ENCODE data around the gene HRG. TPM values are rescaled to one million over a fixed set of nuclear protein-coding genes. Genes with fewer than 3 reads are reported as not detected.
"Not testable (repeated sequence)": the region's sequence is repeated elsewhere in the genome, so short reads cannot be mapped to it uniquely, and the experiment has no call there.

Gene HRG
- total RNA-seq, 1 donor from 2014 or later = not detected

GRCh38 chr3:186687120-186687651, 21.4 kb downstream of the HRG start:
- no peak overlapping the region for H3K27ac Mint-ChIP-seq
- CTCF ChIA-PET = no interaction called here

GRCh38 chr3:186690304-186690703, 24.5 kb downstream of the HRG start:
- H3K4me1 Mint-ChIP-seq; CTCF ChIA-PET; H3K36me3 Mint-ChIP-seq (ENCODE audit: low read depth); POLR2A ChIA-PET; H3K9me3 Mint-ChIP-seq; DNase-seq; H3K4me3 Mint-ChIP-seq; H3K27ac Mint-ChIP-seq; intact Hi-C loops (cut with micrococcal nuclease); ATAC-seq (ENCODE audit: low read depth): not testable (repeated sequence)
- peaks cover 27% of the 10 kb centered on the region for H3K27me3 Mint-ChIP-seq

More at GRCh38 chr3:186687120-186687651, 21.4 kb downstream of the HRG start:
- intact Hi-C loops (cut with micrococcal nuclease) = no loop called here
- DNase-seq (no peak), ATAC-seq (ENCODE audit: low read depth) (no peak)
- H3K4me1 Mint-ChIP-seq = no peaks in the 10 kb centered on the region
- peaks cover 41% of the 10 kb centered on the region for H3K27me3 Mint-ChIP-seq
- peaks cover 10% of the 10 kb centered on the region for H3K9me3 Mint-ChIP-seq
- no peak overlapping the region for H3K4me3 Mint-ChIP-seq
- TF ChIP-seq CTCF (IDR thresholded peaks at IDR 0.05) = no peak
- H3K36me3 Mint-ChIP-seq (ENCODE audit: low read depth) = no peaks in the 10 kb centered on the region
- POLR2A ChIA-PET = no interaction called here

- H3K27ac Mint-ChIP-seq = no peak overlapping the region
- TF ChIP-seq CTCF (IDR thresholded peaks at IDR 0.05) = no peak
- CTCF ChIA-PET = no interaction called here
These were observed 25.9 kb downstream of the HRG start for GRCh38 chr3:186691676-186692075.

GRCh38 chr3:186693843-186694242, 28.0 kb downstream of the HRG start:
- no peak for DNase-seq
- no peak for TF ChIP-seq CTCF (IDR thresholded peaks at IDR 0.05)
- Mint-ChIP-seq H3K4me3 (no peak overlapping the region), H3K36me3 (ENCODE audit: low read depth) (no peaks in the 10 kb centered on the region), H3K9me3 (no peaks in the 10 kb centered on the region), H3K27ac (no peak overlapping the region), H3K4me1 (no peaks in the 10 kb centered on the region), H3K27me3 (peaks cover 12% of the 10 kb centered on the region)
- intact Hi-C loops (cut with micrococcal nuclease) = no loop called here
- ChIA-PET POLR2A (no interaction called here), CTCF (no interaction called here)
- ATAC-seq (ENCODE audit: low read depth) = no peak

More at GRCh38 chr3:186691676-186692075, 25.9 kb downstream of the HRG start:
- Mint-ChIP-seq H3K9me3 (no peaks in the 10 kb centered on the region), H3K36me3 (ENCODE audit: low read depth) (no peaks in the 10 kb centered on the region), H3K27me3 (peaks cover 19% of the 10 kb centered on the region), H3K4me1 (no peaks in the 10 kb centered on the region), H3K4me3 (no peak overlapping the region)
- DNase-seq = no peak
- ATAC-seq (ENCODE audit: low read depth) = no peak
- POLR2A ChIA-PET = no interaction called here
- intact Hi-C loops (cut with micrococcal nuclease) = no loop called here

GRCh38 chr3:186694288-186695032, 28.6 kb downstream of the HRG start:
- H3K36me3 Mint-ChIP-seq (ENCODE audit: low read depth) = no peaks in the 10 kb centered on the region

More at GRCh38 chr3:186694288-186695032, 28.6 kb downstream of the HRG start:
- Mint-ChIP-seq H3K27me3 (peaks cover 12% of the 10 kb centered on the region), H3K27ac (no peak overlapping the region), H3K4me1 (no peaks in the 10 kb centered on the region), H3K9me3 (no peaks in the 10 kb centered on the region), H3K4me3 (no peak overlapping the region)
- POLR2A ChIA-PET = no interaction called here
- ATAC-seq (ENCODE audit: low read depth) = no peak
- TF ChIP-seq CTCF (IDR thresholded peaks at IDR 0.05) = no peak
- DNase-seq = no peak
- intact Hi-C loops (cut with micrococcal nuclease) = no loop called here
- CTCF ChIA-PET = no interaction called here

All from activated B cell treated with CpG ODN at 0.5 μM for 24 hours (primary cell).